ENCODE data around the gene NHS.
"Not testable (repeated sequence)": the region's sequence is repeated elsewhere in the genome, so short reads cannot be mapped to it uniquely, and the experiment has no call there.

Gene NHS

GRCh38 chrX:17501746-17502145 is 126.7 kb downstream of the NHS start:
- no peak for DNase-seq

- not testable (repeated sequence) for DNase-seq
Measured at GRCh38 chrX:17506352-17506751, 131.4 kb downstream of the NHS start.

- DNase-seq: no peak
Measured at GRCh38 chrX:17511556-17511955, 136.6 kb downstream of the NHS start.

- DNase-seq: no peak
Measured at GRCh38 chrX:17519358-17519757, 144.4 kb downstream of the NHS start.

GRCh38 chrX:17520016-17520615 is 145.1 kb downstream of the NHS start:
- no peak for DNase-seq

- DNase-seq: peak in 1 of 2 experiments; percentile 12
Measured at GRCh38 chrX:17521871-17522693, 147.1 kb downstream of the NHS start.

- no peak for DNase-seq
Measured at GRCh38 chrX:17525266-17525665, 150.3 kb downstream of the NHS start.

- DNase-seq: no peak
Measured at GRCh38 chrX:17525762-17526555, 151.0 kb downstream of the NHS start.

GRCh38 chrX:17527135-17527701 is 152.2 kb downstream of the NHS start:
- DNase-seq: no peak

- no peak for DNase-seq
Measured at GRCh38 chrX:17527922-17528321, 152.9 kb downstream of the NHS start.

GRCh38 chrX:17529151-17529745 is 154.2 kb downstream of the NHS start:
- DNase-seq: no peak

GRCh38 chrX:17531500-17531899 is 156.5 kb downstream of the NHS start:
- no peak for DNase-seq

GRCh38 chrX:17535229-17535628 is 160.2 kb downstream of the NHS start:
- DNase-seq: no peak

- DNase-seq: no peak
Measured at GRCh38 chrX:17537723-17538243, 162.8 kb downstream of the NHS start.

GRCh38 chrX:17542123-17542522 is 167.1 kb downstream of the NHS start:
- DNase-seq: no peak

- no peak for DNase-seq
Measured at GRCh38 chrX:17544821-17545220, 169.8 kb downstream of the NHS start.

- no peak for DNase-seq
Measured at GRCh38 chrX:17546356-17546755, 171.4 kb downstream of the NHS start.

- DNase-seq: peak in 1 of 2 experiments; percentile 27
Measured at GRCh38 chrX:17547658-17548057, 172.7 kb downstream of the NHS start.

GRCh38 chrX:17549107-17549651 is 174.2 kb downstream of the NHS start:
- no peak for DNase-seq

GRCh38 chrX:17550011-17550410 is 175.0 kb downstream of the NHS start:
- no peak for DNase-seq

GRCh38 chrX:17552044-17552650 is 177.1 kb downstream of the NHS start:
- DNase-seq: no peak

GRCh38 chrX:17553469-17553868 is 178.5 kb downstream of the NHS start:
- no peak for DNase-seq

All from NCI-H446 (cell line).